Inflammatory macrophage (primary cell): ENCODE results near the gene PRDM7.
"Not testable (repeated sequence)": the region's sequence is repeated elsewhere in the genome, so short reads cannot be mapped to it uniquely, and the experiment has no call there.

Experiments
- DNase-seq, 2 donors: peaks; one replicate each; pipeline ENCODE4 v3.0.0-alpha.2; 2020 to 2022
- total RNA-seq, 18 experiments: gene quantifications; one replicate each; lab custom pipeline; 2026; ENCODE audit warnings: mixed read lengths in 6 of 18, inconsistent platforms in 2 of 18; lab: John Stamatoyannopoulos, UW

The PRDM7 gene
- total RNA-seq, result 0 to 0.19 (median 0.02) reads per million in 18 experiments

DNA sequence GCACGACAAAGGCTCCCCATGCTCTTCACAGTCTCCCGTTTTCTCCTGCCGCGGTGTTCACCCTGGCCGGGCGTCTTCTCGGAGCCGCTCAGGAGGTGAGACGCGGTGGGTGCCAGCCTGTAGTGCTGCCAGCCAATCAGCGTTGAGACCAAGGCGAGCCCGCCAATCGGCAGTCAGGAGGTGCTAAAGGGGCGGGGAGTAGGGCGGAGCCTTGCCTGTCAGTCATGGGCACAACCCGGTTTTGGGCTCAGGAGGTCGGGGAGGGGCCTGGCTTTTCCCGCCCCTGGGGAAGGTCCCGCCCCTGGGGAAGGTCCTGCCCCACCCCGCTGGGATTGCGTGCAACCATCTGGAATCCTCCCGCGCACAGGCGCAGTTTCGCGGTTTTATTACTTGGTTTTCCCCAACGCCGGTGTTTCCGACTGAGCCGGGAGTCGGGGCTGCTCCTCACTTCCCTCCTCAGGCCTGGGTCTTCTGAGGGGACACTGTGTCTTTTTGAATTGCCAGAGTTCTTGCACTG, at the start of gene PRDM7:
Gene PRDM7 (minus strand): TSS at position 92 of the 517 bp plus-strand sequence. CDS start 1,421 bp downstream, outside the sequence.
- DNase-seq, result peak; percentile 96 to 98

DNA sequence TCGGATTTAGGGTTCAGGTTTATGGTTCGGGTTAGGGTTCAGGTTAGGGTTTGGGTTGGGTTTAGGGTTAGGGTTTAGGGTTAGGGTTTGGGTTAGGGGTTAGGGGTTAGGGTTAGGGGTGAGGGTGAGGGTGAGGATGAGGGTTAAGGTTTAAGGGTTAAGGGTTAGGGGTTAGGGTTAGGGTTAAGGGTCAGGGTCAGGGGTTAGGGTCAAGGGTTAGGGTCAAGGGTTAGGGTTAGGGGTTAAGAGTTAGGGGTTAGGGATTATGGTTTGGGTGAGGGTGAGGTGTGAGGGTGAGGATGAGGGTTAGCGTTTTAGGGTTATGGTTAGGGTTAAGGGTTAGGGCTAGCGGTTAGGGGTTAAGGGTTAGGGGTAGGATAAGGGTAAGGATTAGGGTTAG, 44.7 kb upstream of the PRDM7 start:
- DNase-seq, result not testable (repeated sequence)

DNA sequence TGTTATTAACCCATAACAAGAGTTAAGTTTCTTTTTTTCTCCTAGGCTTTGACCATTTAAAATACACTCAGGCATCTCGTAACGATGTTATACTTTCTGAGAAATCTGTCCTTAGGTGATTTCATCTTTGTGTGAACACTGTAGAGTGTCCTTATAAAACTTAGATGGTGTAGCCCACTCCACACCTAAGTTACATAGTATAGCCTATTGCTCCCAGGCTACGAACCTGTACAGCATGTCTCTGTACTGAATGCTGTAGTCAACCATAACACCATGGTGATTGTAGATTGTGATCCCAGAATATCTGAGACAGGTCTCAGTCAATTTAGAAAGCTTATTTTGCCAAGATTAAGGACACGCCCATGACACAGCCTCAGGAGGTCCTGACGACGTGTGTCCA, 30.5 kb upstream of the PRDM7 start:
- DNase-seq, result not testable (repeated sequence)

DNA sequence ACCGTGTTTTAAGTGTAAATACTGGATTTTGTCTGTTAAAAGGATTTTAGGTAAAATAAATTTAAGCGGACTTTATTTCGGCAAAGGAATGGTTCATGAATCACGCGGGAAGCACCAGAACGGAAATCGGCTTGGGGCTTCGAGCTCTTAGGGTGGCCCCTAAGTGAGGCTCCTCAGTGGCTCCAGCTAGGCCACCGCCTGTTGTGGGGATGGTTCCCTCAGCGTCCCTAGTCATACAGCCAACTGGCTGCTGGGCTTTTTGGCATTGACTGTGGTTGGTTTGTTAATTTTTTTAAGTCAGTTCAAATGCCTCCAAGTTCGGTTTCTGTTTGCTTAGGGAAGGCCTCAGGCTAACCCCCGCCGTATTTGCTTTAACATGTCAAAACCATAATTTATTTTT, 29.9 kb upstream of the PRDM7 start:
- not testable (repeated sequence) for DNase-seq

DNA sequence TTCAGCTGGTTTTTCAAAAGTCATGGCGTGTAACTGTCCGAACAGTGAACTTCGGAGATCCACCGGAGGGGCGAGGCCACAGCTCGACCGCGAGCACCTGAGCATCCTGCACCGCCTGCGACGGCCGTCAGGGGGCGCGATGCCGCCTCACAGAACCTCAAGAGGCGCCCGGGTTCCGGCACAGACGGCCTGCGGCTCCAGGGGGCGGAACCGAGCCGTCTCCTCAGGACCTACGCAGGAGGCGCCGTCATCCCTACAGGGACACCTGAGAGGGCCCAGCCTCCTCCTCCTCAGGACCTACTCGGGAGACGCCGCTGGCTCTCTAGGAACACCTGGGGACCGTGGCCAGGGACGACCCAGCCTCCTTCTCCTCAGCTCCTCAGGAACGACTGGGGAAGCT, 29.1 kb upstream of the PRDM7 start:
- DNase-seq, result peak in 1 of 2 donors; percentile 22

DNA sequence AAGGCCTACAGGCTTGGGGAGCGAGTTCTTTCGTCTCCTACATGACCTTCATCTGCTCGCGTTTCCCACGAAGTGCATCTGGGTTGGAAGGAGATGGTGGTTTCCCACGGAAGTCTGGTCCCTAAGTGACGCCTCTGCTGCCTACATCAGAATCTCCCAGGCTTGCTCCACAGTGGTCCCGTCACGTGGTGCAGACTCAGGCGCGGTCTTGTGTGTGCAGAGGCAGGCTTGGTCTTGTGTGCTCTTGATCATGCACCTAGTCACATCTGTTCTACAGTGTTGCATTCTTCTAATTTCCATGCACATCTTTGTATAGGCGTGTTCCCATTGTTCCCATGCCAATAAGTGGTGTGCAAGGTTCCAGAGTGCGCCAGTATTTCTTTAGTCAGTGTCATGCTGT, 27.6 kb upstream of the PRDM7 start:
- DNase-seq, result not testable (repeated sequence)

DNA sequence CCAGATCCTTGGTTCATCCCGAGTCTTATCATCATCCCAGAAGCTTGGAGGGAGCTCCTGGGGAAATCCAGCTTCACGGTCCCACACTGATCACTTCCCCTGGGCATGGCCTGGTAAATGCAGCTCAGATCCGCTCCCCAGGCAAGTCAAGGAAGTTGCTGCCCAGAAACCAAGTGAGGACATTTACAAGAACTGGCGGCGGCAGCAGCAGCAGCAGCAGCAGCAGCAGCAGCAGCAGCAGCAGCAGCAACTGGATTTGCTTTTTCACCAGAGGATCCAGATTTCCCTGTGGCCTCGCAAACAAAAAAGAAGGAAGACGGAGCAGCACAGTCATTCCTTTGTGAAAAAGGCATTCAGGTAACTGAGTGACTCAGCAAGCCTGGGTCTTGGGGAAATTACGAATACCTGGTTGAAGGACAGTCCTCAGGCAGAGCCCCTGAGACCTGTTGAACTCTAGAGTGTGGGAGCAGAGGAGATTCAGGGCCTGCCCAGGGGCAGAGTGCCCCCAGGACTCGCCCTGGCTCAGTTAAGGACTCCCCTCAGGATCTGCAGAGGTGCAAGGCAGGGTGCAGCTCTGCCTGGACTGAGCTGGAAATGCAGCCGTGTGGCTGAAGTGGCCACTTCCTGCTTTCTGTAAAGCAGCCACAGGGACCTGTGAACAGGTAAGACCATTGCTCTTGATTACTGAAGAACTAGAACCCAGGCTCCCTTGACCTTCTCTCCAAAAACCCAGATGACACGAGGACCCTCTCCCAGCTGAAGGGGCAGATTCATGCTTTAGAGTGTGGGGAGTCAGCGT, 25.2 kb upstream of the PRDM7 start:
- not testable (repeated sequence) for DNase-seq

DNA sequence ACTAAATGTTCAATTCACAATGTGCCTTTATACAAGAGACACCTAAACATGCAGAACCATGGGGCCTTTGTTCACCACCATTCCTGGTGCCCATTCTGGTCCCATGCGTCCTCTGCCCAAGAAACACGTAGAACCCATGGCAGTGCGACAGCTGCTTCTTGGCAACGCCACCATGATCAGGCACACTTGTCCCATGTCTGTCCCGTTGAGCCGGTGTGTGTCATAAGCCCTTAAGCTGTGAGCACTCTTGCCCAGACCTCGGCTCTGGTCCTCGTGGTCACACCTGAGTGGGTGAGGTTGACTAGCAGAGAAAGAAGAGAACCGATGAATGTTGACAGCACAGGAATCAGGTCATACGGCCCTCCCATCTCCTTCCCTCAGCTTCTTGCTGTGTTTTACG, 24.2 kb upstream of the PRDM7 start:
- not testable (repeated sequence) for DNase-seq

DNA sequence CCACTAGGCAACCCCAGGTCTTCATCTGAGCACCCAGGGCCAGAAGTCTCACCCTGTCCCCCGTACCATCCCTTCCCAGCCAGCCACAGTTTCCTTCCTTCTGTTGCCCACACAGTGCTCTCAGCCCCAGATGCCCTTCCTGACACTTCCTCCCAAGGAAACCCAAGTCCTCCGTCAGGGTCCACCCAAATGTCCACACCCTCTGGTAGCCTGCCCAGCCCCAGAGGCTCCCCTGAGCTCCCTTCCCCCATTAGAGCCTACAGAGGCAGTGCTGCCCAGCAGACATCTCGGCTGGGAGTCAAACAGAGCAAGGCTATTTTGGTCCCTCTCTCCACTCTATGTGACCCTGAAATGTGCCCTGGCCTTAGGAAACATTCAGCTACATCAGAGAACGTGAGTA, 23.7 kb upstream of the PRDM7 start:
- DNase-seq, result not testable (repeated sequence)

DNA sequence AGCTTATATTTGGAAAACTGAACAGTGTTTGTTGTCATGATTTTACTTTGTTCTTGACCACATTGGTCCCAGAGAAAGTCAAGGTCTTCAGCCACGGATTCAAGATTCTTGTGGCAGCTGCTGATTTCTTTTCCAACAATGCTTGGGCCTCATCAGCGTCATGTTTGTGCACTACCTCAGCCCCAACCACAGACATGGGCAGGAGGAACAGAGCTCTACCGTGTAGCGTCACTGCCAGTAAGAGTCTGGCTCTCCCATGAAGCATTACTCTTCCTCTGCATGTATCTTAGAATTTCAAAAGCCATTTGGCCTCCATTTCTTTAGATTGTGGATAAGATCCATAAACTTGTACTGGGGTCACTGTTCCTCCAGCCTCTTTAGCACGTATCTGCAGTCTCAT, 23.1 kb upstream of the PRDM7 start:
- DNase-seq, result peak in 1 of 2 donors; percentile 13

DNA sequence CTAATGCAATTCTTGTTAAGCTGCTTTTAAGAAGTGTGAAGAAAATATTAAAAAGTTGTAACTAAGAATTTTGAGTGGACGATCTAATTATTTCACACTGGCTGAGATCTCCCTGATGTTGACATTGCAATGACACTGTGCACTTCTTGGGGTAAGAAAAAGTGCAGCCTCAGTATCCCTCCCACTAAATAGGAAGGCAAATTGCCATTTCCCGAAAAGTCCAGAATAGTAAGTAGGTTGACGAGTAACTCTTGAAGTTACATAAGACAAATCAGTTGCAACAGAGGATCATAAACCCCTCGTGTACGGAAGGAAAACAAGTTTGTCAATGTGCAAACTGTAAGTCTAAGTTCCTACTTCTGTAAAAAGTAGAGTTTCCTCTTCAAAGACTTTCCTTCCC, 21.8 kb upstream of the PRDM7 start:
- DNase-seq, result peak; percentile 49 to 51

DNA sequence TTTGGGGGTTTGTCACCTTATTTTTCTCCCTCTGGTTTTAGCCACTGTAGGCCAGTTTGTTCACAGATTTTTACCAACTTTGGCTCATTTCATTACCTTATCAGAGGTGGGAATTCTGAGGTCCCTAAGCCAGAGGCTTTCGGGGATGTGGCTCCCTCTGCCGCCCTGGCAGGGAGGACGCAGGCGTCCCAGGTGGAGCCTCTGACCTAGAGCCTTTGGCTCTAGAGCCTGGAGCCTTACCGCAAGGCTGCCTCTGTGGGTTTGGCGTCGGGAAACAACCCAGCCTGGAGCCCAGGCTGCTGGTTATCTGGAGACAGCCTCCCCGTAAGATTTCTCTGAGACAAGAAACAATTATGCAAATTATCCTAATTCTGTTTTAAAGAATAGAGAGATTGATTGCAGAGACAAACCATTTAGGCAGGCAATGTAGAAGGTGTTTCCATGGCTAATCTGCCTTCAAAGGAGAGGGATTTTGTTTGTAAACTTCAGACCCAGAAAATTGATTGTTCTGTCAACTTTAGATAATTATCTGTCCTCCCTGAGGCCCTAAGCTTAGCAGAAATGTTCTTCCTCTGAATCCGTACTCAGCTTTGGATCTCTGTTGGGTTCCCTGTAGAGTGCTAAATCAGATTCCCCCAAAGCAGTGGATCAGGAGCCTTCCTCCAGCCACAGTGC, 20.0 kb upstream of the PRDM7 start:
- not testable (repeated sequence) for DNase-seq

DNA sequence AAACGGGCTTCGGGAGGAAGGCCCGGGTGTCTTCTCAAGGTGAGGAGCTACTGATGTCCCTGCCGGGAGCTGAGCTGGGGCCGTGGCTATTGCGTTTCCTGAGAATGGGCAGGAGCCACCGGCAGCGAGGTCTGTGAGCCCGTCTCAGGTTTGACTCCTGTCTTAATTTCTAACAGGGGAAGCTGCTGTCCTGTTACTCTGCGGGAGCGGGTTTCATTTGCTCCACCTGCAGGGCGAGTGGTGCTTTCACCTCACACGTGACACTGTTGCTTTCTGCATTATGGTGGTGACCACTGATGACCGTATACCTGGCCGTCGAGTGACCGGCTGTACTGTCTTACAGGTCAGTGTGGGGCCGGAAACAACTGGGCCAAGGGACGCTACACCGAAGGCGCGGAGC, 17.7 kb upstream of the PRDM7 start:
- DNase-seq, result not testable (repeated sequence)

DNA sequence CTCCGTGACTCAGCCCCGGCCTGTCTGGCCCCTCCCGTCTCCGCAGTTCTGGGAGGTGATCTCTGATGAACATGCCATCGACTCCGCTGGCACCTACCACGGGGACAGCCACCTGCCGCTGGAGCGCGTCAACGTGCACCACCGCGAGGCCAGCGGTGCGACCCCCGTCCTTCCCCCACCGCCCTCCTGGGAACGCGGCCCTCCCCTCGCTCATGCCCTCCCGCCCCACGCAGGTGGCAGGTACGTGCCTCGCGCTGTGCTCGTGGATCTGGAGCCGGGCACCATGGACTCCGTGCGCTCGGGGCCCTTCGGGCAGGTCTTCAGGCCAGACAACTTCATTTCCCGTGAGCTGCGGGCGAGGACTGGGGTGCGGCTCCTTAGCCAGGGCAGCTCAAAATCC, 17.2 kb upstream of the PRDM7 start:
- not testable (repeated sequence) for DNase-seq

DNA sequence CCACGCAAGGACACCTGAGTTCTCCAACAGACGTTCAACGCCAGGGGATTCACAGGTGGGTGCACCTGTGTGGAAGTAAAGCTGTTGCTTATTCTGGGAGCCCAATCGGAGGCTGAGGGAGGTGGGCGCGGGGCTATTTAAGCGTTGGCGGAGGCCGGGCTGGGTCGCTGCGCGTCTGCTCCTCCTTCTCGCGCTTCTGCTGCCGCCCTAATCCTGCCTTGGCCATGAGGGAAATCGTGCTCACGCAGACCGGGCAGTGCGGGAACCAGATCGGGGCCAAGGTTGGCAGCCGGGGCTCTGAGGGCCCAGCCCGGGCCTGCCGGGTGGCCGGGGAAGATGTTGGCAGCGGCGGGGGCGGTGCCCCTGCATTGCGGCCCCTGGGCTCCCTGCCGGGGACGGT, 16.7 kb upstream of the PRDM7 start:
- DNase-seq, result not testable (repeated sequence)

DNA sequence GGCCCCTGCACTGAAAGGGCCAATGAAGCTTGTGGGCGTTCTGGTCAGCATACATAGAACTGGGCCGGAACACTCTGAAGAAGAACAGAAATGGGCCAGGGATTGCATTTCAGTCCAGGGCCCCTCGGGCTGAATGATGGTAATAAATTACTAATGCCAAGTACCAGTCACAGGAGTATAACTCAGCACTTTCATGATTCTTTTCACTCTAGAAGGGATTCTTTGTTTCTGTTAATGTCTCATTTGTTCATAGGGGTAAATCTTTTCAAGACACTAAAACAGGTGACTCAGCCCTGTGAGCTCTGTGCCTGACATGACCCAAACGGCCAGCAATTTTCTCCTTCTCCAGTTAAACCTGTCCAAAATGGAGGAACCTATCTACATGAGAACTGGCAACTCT, 15.7 kb upstream of the PRDM7 start:
- DNase-seq, result not testable (repeated sequence)

DNA sequence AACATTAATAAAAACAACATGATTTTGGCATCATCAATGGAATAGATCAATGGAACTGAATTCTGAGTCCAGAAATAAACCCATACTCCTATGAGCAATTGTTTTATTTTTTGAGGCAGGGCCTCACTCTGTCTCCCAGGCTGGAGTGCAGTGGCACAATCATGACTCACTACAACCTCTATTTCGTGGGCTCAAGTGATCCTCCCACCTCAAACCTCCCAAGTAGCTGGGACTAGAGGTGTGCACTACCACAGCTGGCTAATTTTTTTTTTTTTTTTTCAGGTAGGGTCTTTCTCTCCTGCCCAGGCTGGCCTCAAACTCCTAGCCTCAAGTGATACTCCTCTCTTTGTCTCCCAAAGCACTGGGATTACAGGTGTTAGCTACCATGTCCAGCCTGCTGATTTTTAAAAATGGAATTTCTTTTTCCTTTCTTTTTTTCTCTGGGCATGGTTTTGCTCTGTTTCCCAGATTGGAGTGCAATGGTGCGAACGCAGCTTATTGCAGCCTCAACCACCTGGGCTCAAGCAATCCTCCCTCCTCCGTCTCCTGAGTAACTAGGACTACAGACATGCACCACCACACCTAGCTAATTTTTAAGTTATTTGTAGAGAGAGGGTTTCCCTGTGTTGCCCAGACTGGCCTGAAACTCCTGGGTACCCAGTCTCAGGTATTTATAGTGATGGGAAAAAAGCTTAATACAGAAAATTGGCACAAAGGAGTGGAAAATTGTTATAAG, 7.3 kb upstream of the PRDM7 start:
- peak in 1 of 2 donors; percentile 13 for DNase-seq

DNA sequence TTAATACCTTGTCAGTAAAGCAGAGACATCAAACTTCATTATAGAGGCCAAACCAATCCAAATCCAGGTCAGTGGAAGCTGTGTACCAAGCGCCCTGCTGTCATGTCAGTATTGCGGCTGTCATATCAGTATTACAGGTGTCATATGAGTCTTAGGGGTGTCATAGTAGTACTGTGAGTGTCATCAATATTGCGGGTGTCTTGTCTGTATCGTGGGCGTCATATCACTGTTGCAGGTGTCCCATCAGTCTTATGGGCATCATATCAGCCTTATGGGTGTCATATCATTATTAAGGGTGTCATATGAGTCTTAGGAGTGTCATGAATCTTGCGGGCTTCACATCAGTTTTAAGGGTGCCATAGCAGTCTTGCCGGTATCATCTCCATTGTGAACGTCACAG, 6.0 kb upstream of the PRDM7 start:
- DNase-seq, result no peak

DNA sequence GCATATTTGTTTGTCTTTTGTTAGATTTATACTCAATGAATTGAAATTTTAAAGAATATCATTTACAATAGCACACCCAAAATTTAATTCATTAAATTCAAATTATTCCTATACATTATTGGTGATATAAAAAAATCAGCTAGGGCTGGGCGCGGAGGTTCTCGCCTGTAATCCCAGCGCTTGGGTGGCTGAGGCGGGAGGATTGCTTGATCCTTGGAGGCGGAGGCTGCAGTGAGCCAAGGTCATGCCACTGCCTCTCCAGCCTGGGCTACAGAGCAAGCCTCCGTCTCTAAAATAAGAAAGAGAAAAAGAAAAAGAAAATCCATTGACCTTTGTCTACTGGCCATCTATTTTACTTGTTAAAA, 4.5 kb upstream of the PRDM7 start:
- no peak for DNase-seq

DNA sequence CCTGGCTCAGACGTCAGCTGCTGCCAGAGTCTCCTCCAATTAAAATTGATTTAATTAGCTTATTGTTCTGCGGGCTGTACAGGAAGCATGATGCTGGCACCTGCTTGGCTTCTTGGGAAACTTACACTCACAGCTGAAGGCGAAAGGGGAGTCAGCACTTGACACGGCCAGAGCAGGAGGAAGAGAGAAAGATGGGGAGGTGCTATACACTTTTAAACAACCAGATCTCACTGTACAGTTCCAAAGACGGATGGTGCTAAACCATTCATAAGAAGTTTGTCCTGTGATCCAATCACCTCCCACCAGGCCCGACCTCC, 1.4 kb upstream of the PRDM7 start:
- DNase-seq, result no peak

DNA sequence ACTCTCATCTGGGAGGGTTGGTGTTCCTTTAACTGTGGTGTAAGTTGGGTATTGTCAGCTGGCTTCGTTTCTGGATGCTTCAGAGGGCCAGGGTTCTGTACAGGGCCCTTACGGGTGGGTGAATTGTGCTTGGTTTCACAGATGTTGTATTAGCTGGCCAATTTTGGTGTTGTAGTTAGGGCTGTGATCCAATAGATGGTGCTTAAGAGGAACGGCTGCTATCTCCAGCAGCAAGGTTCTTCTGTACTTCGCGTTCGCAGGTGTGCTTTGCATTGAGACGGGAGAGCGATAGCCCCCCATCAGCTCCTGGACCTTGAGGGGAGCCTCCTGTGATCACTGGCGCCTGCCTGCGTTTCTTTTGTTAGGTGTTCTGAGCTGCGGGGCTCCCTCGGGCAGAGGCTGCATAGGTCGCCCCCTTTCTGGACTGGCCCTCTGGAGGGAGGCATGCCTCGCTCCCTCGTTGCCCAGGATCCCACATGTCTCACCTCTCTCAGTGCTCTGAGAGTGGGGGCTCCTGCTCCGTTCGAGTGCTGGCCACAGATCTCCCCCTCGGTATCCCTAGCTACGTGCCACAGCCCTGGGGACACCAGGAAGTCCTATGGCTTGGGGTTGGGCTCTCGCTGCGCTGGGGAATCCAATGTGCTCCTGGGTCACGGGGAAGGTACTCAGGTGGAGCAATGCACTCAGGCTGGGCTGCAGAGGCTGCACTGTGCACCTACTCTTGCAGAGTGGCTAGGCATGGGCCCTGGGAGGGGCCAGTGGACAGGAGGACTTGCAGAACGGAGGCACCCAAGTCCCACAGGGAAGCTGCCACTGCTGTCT, 837 bp upstream of the PRDM7 start:
- peak; percentile 26 to 43 for DNase-seq

DNA sequence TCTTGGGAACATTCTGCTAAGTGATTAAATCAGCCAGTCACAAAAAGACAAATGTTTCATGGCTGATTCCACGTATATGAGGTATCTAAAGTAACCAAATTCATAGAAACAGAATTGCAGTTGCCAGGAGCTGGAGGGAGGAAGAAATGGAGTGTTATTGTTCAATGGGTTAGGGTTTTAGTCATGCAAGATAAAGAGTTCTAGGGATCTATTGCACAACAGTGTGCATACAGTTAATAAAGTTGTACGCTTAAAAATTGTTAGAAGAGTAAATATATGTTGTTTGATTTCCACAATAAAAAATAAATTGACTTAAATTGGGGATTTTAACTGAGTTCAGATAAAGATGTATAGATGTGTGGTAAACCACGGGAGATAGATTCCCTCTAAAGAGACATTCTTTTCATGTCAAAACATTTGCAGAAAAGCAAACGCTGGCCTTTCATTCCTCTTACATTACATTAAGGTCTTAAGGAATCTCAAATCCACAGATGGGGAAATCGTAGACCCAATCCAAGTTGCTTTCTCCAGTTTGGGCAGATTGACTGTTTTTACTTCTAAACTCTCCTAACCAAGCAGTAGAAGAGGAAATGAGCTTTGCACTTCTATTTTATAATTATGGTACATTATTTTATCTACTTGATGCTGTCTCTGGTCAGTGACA, 4.6 kb downstream of the PRDM7 start:
- no peak for DNase-seq
